GM18519 (cell line): Measurements from ENCODE around the gene IRX2.

Source experiments
- ATAC-seq: cut with Tn5 transposase; IDR thresholded peaks from one replicate; pipeline ENCODE4 v1.9.1; 2021; ENCODE audit warnings: mild to moderate bottlenecking, moderate library complexity; ENCODE audit not compliant: unreplicated experiment, low FRiP score

The IRX2 gene

GRCh38 chr5:2699686-2700085, 51.8 kb downstream of the IRX2 start:
- no peak for ATAC-seq

- ATAC-seq = no peak
Observed at GRCh38 chr5:2699231-2699630, 52.2 kb downstream of the IRX2 start.

- ATAC-seq = no peak
Observed at GRCh38 chr5:2698581-2698980, 52.9 kb downstream of the IRX2 start.

DNA sequence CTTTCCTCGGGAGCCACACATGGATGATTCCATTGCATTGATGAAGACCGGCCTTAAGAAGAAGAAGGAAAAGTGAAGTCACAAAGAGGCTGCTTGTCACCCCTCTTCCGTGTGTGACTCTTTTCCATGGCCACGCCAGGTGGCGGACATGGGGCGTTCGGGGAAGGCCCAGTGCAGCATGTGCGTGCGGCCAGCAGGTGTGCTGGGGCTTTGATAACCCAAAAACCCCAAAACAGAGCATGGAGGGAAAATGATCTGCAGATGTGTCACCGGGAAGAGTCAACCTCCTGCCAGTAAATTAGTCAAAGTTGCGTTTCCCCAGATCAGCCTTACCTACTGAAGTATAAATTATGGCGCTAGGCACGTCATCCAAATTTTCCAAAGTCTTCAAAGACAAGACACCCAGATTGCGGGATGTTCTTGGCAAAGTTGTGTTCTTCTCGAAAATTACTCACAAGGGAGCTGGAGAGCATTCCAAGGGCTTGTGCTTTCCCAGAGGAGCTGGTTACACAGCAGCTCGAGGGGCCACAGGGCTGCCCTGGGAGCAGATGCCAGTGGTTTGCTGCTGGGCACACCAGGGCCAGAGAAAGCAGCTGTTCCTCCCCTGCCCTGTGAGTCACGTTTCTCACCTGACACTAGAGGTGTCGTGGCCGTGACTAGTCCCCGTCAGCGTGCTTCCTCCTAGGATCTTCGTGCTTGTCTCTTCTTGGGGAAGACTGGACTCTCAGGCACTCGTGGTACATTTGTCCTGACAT, 53.9 kb downstream of the IRX2 start:
- ATAC-seq = no peak

GRCh38 chr5:2697041-2697440, 54.4 kb downstream of the IRX2 start:
- no peak for ATAC-seq
